ENCODE data around the gene PLK5. TPM values are rescaled to one million over a fixed set of nuclear protein-coding genes. Genes with fewer than 3 reads are reported as not detected.
A peak's percentile ranks its signal among the peaks of the same experiment; 100 is the strongest.

PLK5 gene
- total RNA-seq, 1 donor from 2014 or later = 0.12 TPM

DNA sequence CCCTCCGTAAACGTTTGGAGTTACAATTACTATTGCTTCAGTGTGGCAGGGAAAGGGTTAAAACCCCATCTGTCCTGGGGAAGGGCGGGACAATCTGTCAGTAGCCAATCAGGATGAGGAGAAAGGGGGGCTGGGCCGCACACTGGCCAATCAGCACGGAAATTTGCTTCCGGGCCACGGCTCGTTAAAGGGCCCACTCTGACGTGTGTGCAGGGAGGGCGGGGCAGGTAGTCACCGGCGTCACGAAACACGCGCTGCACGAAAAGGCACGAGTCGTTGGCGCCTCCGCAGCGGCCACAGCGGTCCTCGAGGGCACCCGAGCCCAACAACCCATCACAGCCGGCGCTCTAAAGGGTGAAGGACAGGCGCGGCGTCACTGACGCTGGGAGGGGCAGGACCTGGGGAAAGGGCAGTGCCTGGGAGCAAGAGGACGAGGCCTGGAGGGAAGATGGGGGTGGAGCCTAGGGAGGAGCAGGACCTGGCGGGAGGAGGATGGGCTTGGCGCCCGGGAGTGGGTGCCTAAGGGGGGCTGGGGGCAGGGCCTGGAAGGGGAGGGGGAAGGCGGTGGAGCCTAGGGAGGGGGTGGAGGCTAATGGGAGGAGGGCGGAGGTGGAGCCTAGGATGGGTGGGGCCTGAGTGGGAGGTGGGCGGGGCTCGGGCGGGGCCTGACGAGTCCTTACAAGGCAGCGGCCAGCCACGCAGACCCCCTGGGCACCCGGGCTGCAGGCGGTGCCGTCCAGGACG, 15.9 kb upstream of the PLK5 start:
- peak; percentile 97 for DNase-seq (ENCODE audit: low spot score)
- H3K27ac Mint-ChIP-seq (ENCODE audit: unreplicated experiment) = peak overlapping the region; percentile 99
- TF ChIP-seq, protein P1, sequence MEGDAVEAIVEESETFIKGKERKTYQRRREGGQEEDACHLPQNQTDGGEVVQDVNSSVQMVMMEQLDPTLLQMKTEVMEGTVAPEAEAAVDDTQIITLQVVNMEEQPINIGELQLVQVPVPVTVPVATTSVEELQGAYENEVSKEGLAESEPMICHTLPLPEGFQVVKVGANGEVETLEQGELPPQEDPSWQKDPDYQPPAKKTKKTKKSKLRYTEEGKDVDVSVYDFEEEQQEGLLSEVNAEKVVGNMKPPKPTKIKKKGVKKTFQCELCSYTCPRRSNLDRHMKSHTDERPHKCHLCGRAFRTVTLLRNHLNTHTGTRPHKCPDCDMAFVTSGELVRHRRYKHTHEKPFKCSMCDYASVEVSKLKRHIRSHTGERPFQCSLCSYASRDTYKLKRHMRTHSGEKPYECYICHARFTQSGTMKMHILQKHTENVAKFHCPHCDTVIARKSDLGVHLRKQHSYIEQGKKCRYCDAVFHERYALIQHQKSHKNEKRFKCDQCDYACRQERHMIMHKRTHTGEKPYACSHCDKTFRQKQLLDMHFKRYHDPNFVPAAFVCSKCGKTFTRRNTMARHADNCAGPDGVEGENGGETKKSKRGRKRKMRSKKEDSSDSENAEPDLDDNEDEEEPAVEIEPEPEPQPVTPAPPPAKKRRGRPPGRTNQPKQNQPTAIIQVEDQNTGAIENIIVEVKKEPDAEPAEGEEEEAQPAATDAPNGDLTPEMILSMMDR (IDR thresholded peaks at IDR 0.05) = no peak
- peaks cover 7% of the 10 kb centered on the region for H3K27me3 Mint-ChIP-seq (ENCODE audit: low read depth)
- H3K36me3 Mint-ChIP-seq (ENCODE audit: low read depth) = no peaks in the 10 kb centered on the region
- no peaks in the 10 kb centered on the region for H3K9me3 Mint-ChIP-seq (ENCODE audit: low read depth)
- H3K4me1 Mint-ChIP-seq (ENCODE audit: low read depth) = peaks cover 19% of the 10 kb centered on the region
- peak overlapping the region; percentile 90 for H3K4me3 Mint-ChIP-seq (ENCODE audit: unreplicated experiment)

DNA sequence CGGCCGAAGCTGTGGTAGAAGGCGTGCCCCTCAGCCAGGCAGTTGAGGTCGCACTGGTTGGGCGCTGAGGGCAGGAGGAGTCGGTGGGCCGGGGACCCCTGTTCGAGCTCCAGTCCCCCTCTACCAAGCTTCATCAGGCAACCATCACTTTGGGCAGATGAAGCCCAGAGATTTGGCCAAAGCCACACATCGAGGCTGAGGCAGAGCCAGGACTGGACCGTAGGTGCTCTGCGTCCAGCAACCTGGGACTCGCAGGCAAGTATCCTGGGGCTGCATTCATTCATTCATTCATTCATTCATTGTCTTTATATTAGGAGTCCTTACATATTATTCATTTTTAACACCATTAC, 15.4 kb upstream of the PLK5 start:
- no peak for DNase-seq (ENCODE audit: low spot score)
- Mint-ChIP-seq H3K27me3 (ENCODE audit: low read depth) (peaks cover 4% of the 10 kb centered on the region), H3K4me1 (ENCODE audit: low read depth) (peaks cover 19% of the 10 kb centered on the region), H3K27ac (ENCODE audit: unreplicated experiment) (peak overlapping the region; percentile 32), H3K9me3 (ENCODE audit: low read depth) (no peaks in the 10 kb centered on the region), H3K4me3 (ENCODE audit: unreplicated experiment) (peak overlapping the region; percentile 9), H3K36me3 (ENCODE audit: low read depth) (no peaks in the 10 kb centered on the region)
- TF ChIP-seq, protein P1 (IDR thresholded peaks at IDR 0.05) = no peak

DNA sequence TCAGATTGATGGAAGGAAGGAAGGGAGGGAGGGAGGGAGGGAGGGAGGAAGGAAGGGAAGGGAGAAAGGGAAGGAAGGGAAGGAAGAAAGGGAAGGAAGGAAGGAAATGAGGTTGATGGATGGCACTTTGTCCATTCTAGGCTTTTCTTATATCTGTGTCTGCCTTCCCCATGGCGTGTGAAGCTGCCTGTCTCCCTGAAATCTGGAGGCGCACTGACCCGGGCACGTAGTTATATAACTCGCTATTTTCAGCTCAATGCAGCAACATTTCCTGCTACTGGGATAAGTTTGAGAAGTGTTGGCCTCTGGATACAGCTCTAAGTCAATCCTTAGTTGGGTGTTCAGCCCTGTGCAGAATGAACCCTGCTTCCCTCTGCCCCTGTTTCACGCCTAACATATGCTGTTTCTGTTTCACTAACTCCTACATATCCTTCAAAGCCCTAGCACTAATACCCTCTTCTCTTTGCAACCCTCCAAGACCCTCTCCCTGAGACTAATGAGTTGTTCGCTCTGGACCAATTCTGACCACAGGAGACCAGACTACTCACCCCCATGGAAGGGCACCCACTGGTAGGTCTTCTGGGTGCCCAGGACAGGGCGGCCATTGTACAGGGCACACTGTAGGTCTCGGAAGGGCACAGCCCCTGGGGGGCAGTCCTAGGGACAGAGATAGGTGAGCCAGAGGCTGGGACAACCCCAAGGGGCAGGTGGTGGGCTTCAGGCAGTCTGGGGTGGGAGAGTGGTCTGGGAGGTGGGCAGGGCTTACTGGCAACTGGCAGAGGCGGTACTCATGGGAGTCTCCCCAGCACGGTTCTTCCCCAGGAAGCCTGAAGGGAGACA, 14.1 kb upstream of the PLK5 start:
- peaks cover 19% of the 10 kb centered on the region for H3K4me1 Mint-ChIP-seq (ENCODE audit: low read depth)
- no peaks in the 10 kb centered on the region for H3K9me3 Mint-ChIP-seq (ENCODE audit: low read depth)
- no peaks in the 10 kb centered on the region for H3K27me3 Mint-ChIP-seq (ENCODE audit: low read depth)
- no peak overlapping the region for H3K4me3 Mint-ChIP-seq (ENCODE audit: unreplicated experiment)
- no peaks in the 10 kb centered on the region for H3K36me3 Mint-ChIP-seq (ENCODE audit: low read depth)
- TF ChIP-seq, protein P1 (IDR thresholded peaks at IDR 0.05) = no peak
- H3K27ac Mint-ChIP-seq (ENCODE audit: unreplicated experiment) = peak overlapping the region; percentile 51
- no peak for DNase-seq (ENCODE audit: low spot score)

DNA sequence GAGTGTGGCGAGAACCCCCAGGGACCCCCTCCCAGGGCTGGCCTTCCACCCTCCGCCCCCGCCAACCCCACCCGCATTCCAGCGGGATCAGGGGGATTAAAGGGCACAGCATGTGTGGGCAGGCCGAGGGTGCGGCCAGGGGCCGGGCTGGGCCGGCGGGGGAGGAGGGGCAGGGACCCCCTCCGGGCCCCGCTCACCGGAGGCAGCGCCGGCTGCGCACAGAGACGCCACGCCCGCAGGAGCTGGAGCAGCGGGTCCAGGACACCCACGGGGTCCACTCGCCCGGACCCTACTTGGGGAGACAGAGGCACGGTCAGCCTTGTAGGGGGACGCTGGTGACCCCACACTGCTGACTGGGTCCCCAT, 13.5 kb upstream of the PLK5 start:
- no peaks in the 10 kb centered on the region for H3K36me3 Mint-ChIP-seq (ENCODE audit: low read depth)
- no peak overlapping the region for H3K27ac Mint-ChIP-seq (ENCODE audit: unreplicated experiment)
- H3K4me3 Mint-ChIP-seq (ENCODE audit: unreplicated experiment) = no peak overlapping the region

DNA sequence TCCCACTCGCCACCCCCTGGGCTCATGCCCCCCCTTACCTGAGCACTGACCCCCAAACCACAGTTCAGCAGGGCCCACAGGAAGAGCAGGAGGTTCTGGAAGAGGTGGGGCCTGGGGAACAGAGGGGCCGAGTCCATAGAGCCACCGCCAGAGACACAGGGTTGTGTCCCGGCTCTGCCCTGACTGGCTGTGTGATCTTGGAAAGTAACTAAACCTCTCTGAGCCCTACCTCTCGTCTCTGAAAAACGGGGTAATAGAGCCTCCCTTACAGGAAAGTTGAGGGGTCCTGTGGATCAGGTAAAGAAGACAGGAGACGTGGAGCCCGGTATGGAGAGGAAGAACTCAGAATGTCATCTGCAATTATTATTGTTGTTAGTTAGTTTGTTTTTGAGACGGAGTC, 13.1 kb upstream of the PLK5 start:
- H3K9me3 Mint-ChIP-seq (ENCODE audit: low read depth) = no peaks in the 10 kb centered on the region
- peaks cover 19% of the 10 kb centered on the region for H3K4me1 Mint-ChIP-seq (ENCODE audit: low read depth)
- DNase-seq (ENCODE audit: low spot score) = no peak
- no peak overlapping the region for H3K27ac Mint-ChIP-seq (ENCODE audit: unreplicated experiment)
- no peaks in the 10 kb centered on the region for H3K27me3 Mint-ChIP-seq (ENCODE audit: low read depth)
- H3K4me3 Mint-ChIP-seq (ENCODE audit: unreplicated experiment) = no peak overlapping the region
- no peaks in the 10 kb centered on the region for H3K36me3 Mint-ChIP-seq (ENCODE audit: low read depth)
- TF ChIP-seq, protein P1 (IDR thresholded peaks at IDR 0.05) = no peak

More for the DNA sequence above, 13.5 kb upstream of the PLK5 start:
- Mint-ChIP-seq H3K27me3 (ENCODE audit: low read depth) (no peaks in the 10 kb centered on the region), H3K4me1 (ENCODE audit: low read depth) (peaks cover 19% of the 10 kb centered on the region), H3K9me3 (ENCODE audit: low read depth) (no peaks in the 10 kb centered on the region)
- TF ChIP-seq, protein P1 (IDR thresholded peaks at IDR 0.05) = no peak
- DNase-seq (ENCODE audit: low spot score) = no peak

All from chondrocyte (in vitro differentiated cells).